HepG2 (cell line): ENCODE measurements around the gene TRAPPC12. TPM values are rescaled to one million over a fixed set of nuclear protein-coding genes. Genes with fewer than 3 reads are reported as not detected.
A peak's percentile ranks its signal among the peaks of the same experiment; 100 is the strongest.

Experiments used
- EED ChIP-seq: sonication (generic); formaldehyde crosslinking; IDR thresholded peaks from 2 replicates; pipeline ENCODE4 v1.5.0; 2020; ENCODE audit warnings: mild to moderate bottlenecking, missing genetic modification reagents
- MED8 ChIP-seq: sonication (generic); formaldehyde crosslinking; IDR thresholded peaks from 2 replicates; pipeline ENCODE4 v1.8.1; 2023; ENCODE audit warnings: mild to moderate bottlenecking, missing genetic modification reagents; ENCODE audit not compliant: insufficient replicate concordance
- NCOR1 ChIP-seq: fragments of 200-600 bp; sonication (generic); IDR thresholded peaks from 2 replicates; pipeline ENCODE4 v1.7.0; 2017; ENCODE audit warnings: antibody characterized with exemption, low read length, borderline replicate concordance
- PHB2 ChIP-seq: fragments of 450-650 bp; IDR thresholded peaks from 2 replicates; pipeline ENCODE4 v1.6.1; 2018; ENCODE audit not compliant: partially characterized antibody
- RBAK ChIP-seq: sonication (generic); formaldehyde crosslinking; IDR thresholded peaks from 2 replicates; pipeline ENCODE4 v1.5.1; 2020; ENCODE audit warnings: mild to moderate bottlenecking, missing genetic modification reagents
- RELA ChIP-seq: sonication (generic); formaldehyde crosslinking; IDR thresholded peaks from 2 replicates; pipeline ENCODE4 v1.4.0; 2020; ENCODE audit warnings: missing genetic modification reagents
- REPIN1 ChIP-seq: sonication (generic); formaldehyde crosslinking; IDR thresholded peaks from 2 replicates; pipeline ENCODE4 v1.8.0; 2022; ENCODE audit warnings: missing genetic modification reagents, low read depth, mild to moderate bottlenecking, borderline replicate concordance
- SALL2 ChIP-seq: sonication (generic); formaldehyde crosslinking; IDR thresholded peaks from 2 replicates; pipeline ENCODE4 v1.8.1; 2023; ENCODE audit warnings: mild to moderate bottlenecking, missing genetic modification reagents, inconsistent platforms
- SIN3B ChIP-seq: fragments of 150-350 bp; IDR thresholded peaks from 2 replicates; pipeline ENCODE4 v1.6.1; 2014; ENCODE audit warnings: low read length
- SOX5 ChIP-seq: IDR thresholded peaks from 2 replicates; pipeline ENCODE4 v1.6.1; 2016; ENCODE audit warnings: borderline replicate concordance
- ZBTB46 ChIP-seq: sonication (generic); formaldehyde crosslinking; IDR thresholded peaks from 2 replicates; pipeline ENCODE4 v1.4.0; 2020; ENCODE audit warnings: mild to moderate bottlenecking, missing genetic modification reagents, borderline replicate concordance
- ZNF276 ChIP-seq: sonication (generic); formaldehyde crosslinking; IDR thresholded peaks from 2 replicates; pipeline ENCODE4 v1.4.0; 2020; ENCODE audit warnings: mild to moderate bottlenecking, low read depth, missing genetic modification reagents
- ZNF337 ChIP-seq: sonication (generic); formaldehyde crosslinking; IDR thresholded peaks from 2 replicates; pipeline ENCODE4 v1.5.1; 2020; ENCODE audit warnings: missing genetic modification reagents, low read depth, mild to moderate bottlenecking, borderline replicate concordance
- ZNF557 ChIP-seq: sonication (generic); formaldehyde crosslinking; IDR thresholded peaks from 2 replicates; pipeline ENCODE4 v1.4.0; 2020; ENCODE audit warnings: missing genetic modification reagents
- ZNF558 ChIP-seq: sonication (generic); formaldehyde crosslinking; IDR thresholded peaks from 2 replicates; pipeline ENCODE4 v1.9.0; 2022; ENCODE audit warnings: mild to moderate bottlenecking, missing genetic modification reagents, borderline replicate concordance
- ZNF576 ChIP-seq: sonication (generic); formaldehyde crosslinking; IDR thresholded peaks from 2 replicates; pipeline ENCODE4 v1.4.0; 2020; ENCODE audit warnings: mild to moderate bottlenecking, missing genetic modification reagents
- ZXDC ChIP-seq: sonication (generic); formaldehyde crosslinking; IDR thresholded peaks from 2 replicates; pipeline ENCODE4 v1.5.0; 2020; ENCODE audit warnings: mild to moderate bottlenecking, missing genetic modification reagents
- polyA plus RNA-seq, 8 experiments: library from polyadenylated mRNA; depleted of rRNA in 3 of 8; stranded (reverse) in 7 of 8; unstranded in 1 of 8; fragments of >200 nt; fragmentation: Illumina TruSeq in 4 of 8; extraction: Trizol in 4 of 8; gene quantifications; 2 replicates each; pipeline versions ENCODE4 v1.2.1 to v1.2.3, GENCODE V29; 2011 to 2016; ENCODE audit warnings: low read depth in 4 of 8, missing spikeins in 1 of 8, mixed read lengths in 1 of 8; ENCODE audit not compliant: insufficient read depth in 1 of 8
- total RNA-seq, 5 experiments: library from RNA; depleted of rRNA; stranded (reverse); fragments of >200 nt; fragmentation: Illumina TruSeq; extraction: Trizol; gene quantifications; 2 replicates each; pipeline ENCODE4 v1.2.3, GENCODE V29; 2016; ENCODE audit warnings: low read depth in 1 of 5

Gene TRAPPC12
- total and polyA plus RNA-seq, 2 of the 13 experiments (the other 11 are each of a cell fraction or from before 2014, with no cell fraction given): 46.4 to 97.7 TPM

GRCh38 chr2:3492951-3493614 is 113.6 kb downstream of the TRAPPC12 start (continued):
- TF ChIP-seq ZXDC: no peak
- TF ChIP-seq ZBTB46: no peak; the same call in 1 of the 2 replicates
- TF ChIP-seq ZNF276 (CRISPR knock-in tag): no peak
- 0 out of 2 replicates have a peak, but pooled peaks have one; percentile 53 for TF ChIP-seq REPIN1 (CRISPR knock-in tag)
- no peak for TF ChIP-seq NCOR1
- TF ChIP-seq ZNF337: no peak
- no peak for TF ChIP-seq RELA (CRISPR knock-in tag)
- TF ChIP-seq SOX5 (CRISPR knock-in tag): peak; percentile 49; the same call in 1 of the 2 replicates
- TF ChIP-seq ZNF558 (CRISPR knock-in tag): no peak
- TF ChIP-seq MED8: no peak
- TF ChIP-seq ZNF557 (CRISPR knock-in tag): no peak
- no peak for TF ChIP-seq EED (CRISPR knock-in tag)
- 0 out of 2 replicates have a peak, but pooled peaks have one; percentile 34 for TF ChIP-seq ZNF576 (CRISPR knock-in tag)
- TF ChIP-seq RBAK: 0 out of 2 replicates have a peak, but pooled peaks have one; percentile 35
- no peak for TF ChIP-seq PHB2
- TF ChIP-seq SIN3B: no peak
- no peak; the same call in 1 of the 2 replicates for TF ChIP-seq SALL2
